Effector memory CD8-positive, alpha-beta T cell (primary cell): ENCODE results near the gene ZDHHC24.
A peak's percentile ranks its signal among the peaks of the same experiment; 100 is the strongest.

Experiments
- ATAC-seq: fragments of 150-1000 bp; cut with Tn5 transposase; replicated peaks from 2 replicates; pipeline ENCODE4 v1.10.0; 2021; ENCODE audit warnings: mild to moderate bottlenecking, moderate library complexity
- DNase-seq, 3 experiments: peaks; one replicate each; pipeline ENCODE4 v3.0.0; 2021
- H3K27ac Mint-ChIP-seq, 2 donors: one replicate each; pipeline ENCODE4 v1.8.0; 2022; ENCODE audit warnings: mild to moderate bottlenecking in 2 of 2, mixed read lengths in 2 of 2, moderate library complexity in 2 of 2
- H3K27me3 Mint-ChIP-seq, 2 donors: one replicate each; pipeline ENCODE4 v1.8.0; 2022; ENCODE audit warnings: mixed read lengths in 2 of 2
- H3K36me3 Mint-ChIP-seq: one replicate; pipeline ENCODE4 v1.8.0; 2022; ENCODE audit warnings: mild to moderate bottlenecking, moderate library complexity, mixed read lengths; ENCODE audit not compliant: insufficient read depth
- H3K4me1 Mint-ChIP-seq, 2 donors: one replicate each; pipeline ENCODE4 v1.8.0; 2022; ENCODE audit warnings: low read depth in 2 of 2, mixed read lengths in 2 of 2
- H3K4me3 Mint-ChIP-seq, 2 donors: one replicate each; pipeline ENCODE4 v1.8.0; 2022; ENCODE audit warnings: mild to moderate bottlenecking in 2 of 2, mixed read lengths in 2 of 2, moderate library complexity in 2 of 2
- H3K9me3 Mint-ChIP-seq, 2 donors: one replicate each; pipeline ENCODE4 v1.8.0; 2022; ENCODE audit warnings: mixed read lengths in 2 of 2

Gene ZDHHC24

GRCh38 chr11:66580803-66581202 lies 35.0 kb upstream of the ZDHHC24 start:
- no peak overlapping the region for H3K4me3 Mint-ChIP-seq
- ATAC-seq = no peak
- H3K9me3 Mint-ChIP-seq = peaks cover 0 to 7% of the 10 kb centered on the region in 2 donors
- H3K27me3 Mint-ChIP-seq = peaks cover 9 to 11% of the 10 kb centered on the region in 2 donors
- DNase-seq = no peak
- H3K27ac Mint-ChIP-seq = no peak overlapping the region
- no peaks in the 10 kb centered on the region for H3K36me3 Mint-ChIP-seq
- H3K4me1 Mint-ChIP-seq = peaks cover 5 to 6% of the 10 kb centered on the region in 2 donors

DNA sequence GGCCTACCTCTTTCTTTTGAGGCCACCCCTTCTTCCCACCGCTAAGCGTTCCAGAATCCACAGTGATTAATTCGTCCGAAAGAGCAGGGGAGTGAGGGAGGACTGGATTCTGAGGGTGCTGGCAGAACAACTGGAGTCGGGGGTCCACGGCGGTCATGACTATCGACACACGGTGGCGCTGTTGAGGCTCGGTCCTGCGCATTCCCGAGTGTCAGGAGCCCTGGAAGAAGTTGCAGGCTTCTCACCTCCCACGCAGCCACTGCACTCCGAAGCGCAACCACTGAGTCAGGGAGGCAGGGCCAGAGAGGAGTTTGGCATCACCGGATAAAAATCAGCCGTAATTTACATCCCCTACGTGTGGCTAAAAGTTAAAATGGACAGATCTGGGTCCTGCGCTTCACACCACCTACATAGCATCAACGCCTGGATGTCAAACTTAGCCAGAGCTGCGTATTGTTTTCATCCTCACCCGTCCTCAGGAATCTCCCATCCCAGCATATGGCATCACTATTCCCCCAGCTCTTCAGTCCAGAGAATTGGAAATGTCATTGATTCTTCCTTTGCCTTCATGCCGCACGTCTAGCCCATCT lies 33.3 kb upstream of the ZDHHC24 start:
- Mint-ChIP-seq H3K9me3 (peaks cover 0 to 7% of the 10 kb centered on the region in 2 donors), H3K4me3 (no peak overlapping the region), H3K36me3 (no peaks in the 10 kb centered on the region), H3K27me3 (peaks cover 26 to 28% of the 10 kb centered on the region in 2 donors), H3K4me1 (peaks cover 5 to 6% of the 10 kb centered on the region in 2 donors), H3K27ac (peak overlapping the region in 1 of 2 donors; percentile 20)
- peak; percentile 83 for ATAC-seq
- peak; percentile 70 to 76 (median 72) for DNase-seq

GRCh38 chr11:66570850-66571180 lies 25.0 kb upstream of the ZDHHC24 start:
- no peak overlapping the region for H3K27ac Mint-ChIP-seq
- H3K9me3 Mint-ChIP-seq = no peaks in the 10 kb centered on the region
- ATAC-seq = no peak
- H3K4me1 Mint-ChIP-seq = peaks cover 0 to 13% of the 10 kb centered on the region in 2 donors
- H3K36me3 Mint-ChIP-seq = no peaks in the 10 kb centered on the region
- no peak for DNase-seq
- no peak overlapping the region for H3K4me3 Mint-ChIP-seq
- H3K27me3 Mint-ChIP-seq = peaks cover 37 to 46% of the 10 kb centered on the region in 2 donors

DNA sequence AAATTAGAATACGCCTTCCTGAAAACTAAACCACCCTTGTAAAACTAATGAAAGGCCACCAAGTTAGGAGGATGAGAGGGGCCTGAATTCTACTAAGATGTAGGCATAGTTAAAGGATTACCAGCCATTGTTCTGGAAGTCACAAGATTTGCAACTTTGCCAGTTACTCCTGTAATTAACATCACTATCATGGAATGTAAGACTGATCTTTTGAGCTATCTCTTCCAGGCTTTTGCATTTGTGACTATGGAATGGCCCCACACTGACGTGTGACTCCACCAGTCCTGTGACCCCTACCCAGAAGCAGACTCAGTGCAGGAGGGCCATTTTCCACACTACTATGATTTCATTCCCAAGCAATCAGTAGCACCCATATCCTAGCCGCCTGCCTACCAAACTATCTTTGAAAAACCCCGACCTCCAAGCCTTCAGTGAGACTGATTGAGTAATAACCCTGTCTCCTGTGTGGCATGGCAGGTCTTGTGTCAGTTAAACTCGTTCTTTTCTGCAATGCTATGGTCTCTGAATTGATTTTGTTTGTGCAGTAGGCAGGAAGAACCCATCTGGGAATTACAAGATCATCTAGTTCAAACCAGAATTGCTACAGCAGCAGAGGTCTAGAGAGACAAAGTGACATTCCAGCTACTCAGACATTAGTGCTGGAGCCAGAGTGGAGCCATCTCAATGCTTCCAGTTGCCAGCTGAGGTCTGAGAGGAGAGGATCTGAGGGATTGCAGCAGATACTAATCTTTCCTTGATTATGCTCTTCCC lies 24.4 kb upstream of the ZDHHC24 start:
- Mint-ChIP-seq H3K9me3 (no peaks in the 10 kb centered on the region), H3K36me3 (no peaks in the 10 kb centered on the region), H3K27me3 (peaks cover 32 to 41% of the 10 kb centered on the region in 2 donors), H3K4me1 (peaks cover 0 to 13% of the 10 kb centered on the region in 2 donors), H3K27ac (no peak overlapping the region), H3K4me3 (no peak overlapping the region)
- DNase-seq = no peak
- no peak for ATAC-seq

DNA sequence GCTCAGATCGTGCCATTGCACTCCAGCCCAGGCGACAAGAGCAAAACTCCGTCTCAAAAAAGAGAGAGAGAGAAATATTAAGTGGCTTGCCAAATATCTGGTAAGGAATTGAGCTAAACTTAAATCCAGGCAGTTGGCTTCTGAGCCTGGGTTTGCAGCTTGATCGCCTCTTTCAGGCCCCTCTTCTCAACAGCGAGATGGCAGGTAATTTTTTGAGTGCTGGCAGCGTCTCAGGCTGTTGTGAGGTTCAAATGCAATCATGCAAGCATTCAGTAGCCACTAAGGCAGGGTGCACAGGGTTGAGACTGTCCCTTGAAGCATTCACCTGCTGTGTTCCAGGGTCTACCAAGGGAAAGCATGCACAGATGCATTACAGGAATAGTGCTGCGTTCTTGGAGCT lies 23.2 kb upstream of the ZDHHC24 start:
- Mint-ChIP-seq H3K4me1 (peaks cover 0 to 13% of the 10 kb centered on the region in 2 donors), H3K9me3 (no peaks in the 10 kb centered on the region), H3K27ac (no peak overlapping the region), H3K36me3 (no peaks in the 10 kb centered on the region), H3K27me3 (peaks cover 20 to 29% of the 10 kb centered on the region in 2 donors), H3K4me3 (peak overlapping the region in 1 of 2 donors; percentile 81)
- ATAC-seq (no peak), DNase-seq (no peak)

- Mint-ChIP-seq H3K4me1 (peaks cover 0 to 13% of the 10 kb centered on the region in 2 donors), H3K9me3 (no peaks in the 10 kb centered on the region), H3K4me3 (peak within 1 kb of the TSS; percentile 75 to 81), H3K27ac (no peak within 1 kb of the TSS), H3K36me3 (no peaks in the 10 kb centered on the region), H3K27me3 (peaks cover 14 to 21% of the 10 kb centered on the region in 2 donors)
- peak; percentile 95 for ATAC-seq
- peak; percentile 38 to 55 (median 54) for DNase-seq
Observed at GRCh38 chr11:66568124-66568916, 22.5 kb upstream of the ZDHHC24 start, which contains the start of gene CTSF. Gene CTSF, minus strand, starts transcription at chr11:66568606. Its CDS starts 120 bp downstream, at chr11:66568486.

- Mint-ChIP-seq H3K4me3 (peak overlapping the region; percentile 75 to 81), H3K27me3 (peaks cover 14 to 21% of the 10 kb centered on the region in 2 donors), H3K9me3 (no peaks in the 10 kb centered on the region), H3K4me1 (peaks cover 0 to 13% of the 10 kb centered on the region in 2 donors), H3K27ac (no peak overlapping the region), H3K36me3 (no peaks in the 10 kb centered on the region)
- DNase-seq (no peak), ATAC-seq (no peak)
Observed at GRCh38 chr11:66567787-66568123, 21.9 kb upstream of the ZDHHC24 start.

GRCh38 chr11:66566221-66566620 lies 20.4 kb upstream of the ZDHHC24 start:
- H3K36me3 Mint-ChIP-seq = no peaks in the 10 kb centered on the region

GRCh38 chr11:66564984-66565383 lies 19.1 kb upstream of the ZDHHC24 start:
- peaks cover 0 to 13% of the 10 kb centered on the region in 2 donors for H3K4me1 Mint-ChIP-seq
- no peak for DNase-seq
- H3K36me3 Mint-ChIP-seq = no peaks in the 10 kb centered on the region
- ATAC-seq = no peak
- no peaks in the 10 kb centered on the region for H3K9me3 Mint-ChIP-seq
- H3K4me3 Mint-ChIP-seq = no peak overlapping the region
- H3K27me3 Mint-ChIP-seq = peaks cover 5 to 9% of the 10 kb centered on the region in 2 donors
- H3K27ac Mint-ChIP-seq = peak overlapping the region in 1 of 2 donors; percentile 44

More at GRCh38 chr11:66566221-66566620, 20.4 kb upstream of the ZDHHC24 start:
- peak overlapping the region in 1 of 2 donors; percentile 40 for H3K4me3 Mint-ChIP-seq
- H3K9me3 Mint-ChIP-seq = no peaks in the 10 kb centered on the region
- peaks cover 14 to 21% of the 10 kb centered on the region in 2 donors for H3K27me3 Mint-ChIP-seq
- H3K27ac Mint-ChIP-seq = no peak overlapping the region
- peaks cover 0 to 13% of the 10 kb centered on the region in 2 donors for H3K4me1 Mint-ChIP-seq
- DNase-seq (no peak), ATAC-seq (no peak)

- Mint-ChIP-seq H3K27me3 (peaks cover 5 to 9% of the 10 kb centered on the region in 2 donors), H3K4me3 (no peak overlapping the region), H3K36me3 (no peaks in the 10 kb centered on the region), H3K9me3 (no peaks in the 10 kb centered on the region), H3K27ac (peak overlapping the region in 1 of 2 donors; percentile 44), H3K4me1 (peaks cover 0 to 13% of the 10 kb centered on the region in 2 donors)
- DNase-seq (no peak), ATAC-seq (no peak)
Observed at GRCh38 chr11:66564538-66564937, 18.7 kb upstream of the ZDHHC24 start.

GRCh38 chr11:66563832-66564231 lies 18.0 kb upstream of the ZDHHC24 start:
- DNase-seq (no peak), ATAC-seq (no peak)
- H3K27me3 Mint-ChIP-seq = peaks cover 4 to 9% of the 10 kb centered on the region in 2 donors
- H3K4me1 Mint-ChIP-seq = peaks cover 0 to 12% of the 10 kb centered on the region in 2 donors
- no peaks in the 10 kb centered on the region for H3K36me3 Mint-ChIP-seq
- no peaks in the 10 kb centered on the region for H3K9me3 Mint-ChIP-seq
- H3K4me3 Mint-ChIP-seq = no peak overlapping the region
- no peak overlapping the region for H3K27ac Mint-ChIP-seq

GRCh38 chr11:66562907-66563583 lies 17.2 kb upstream of the ZDHHC24 start:
- peaks cover 0 to 9% of the 10 kb centered on the region in 2 donors for H3K27me3 Mint-ChIP-seq
- no peak for ATAC-seq
- peaks cover 0 to 9% of the 10 kb centered on the region in 2 donors for H3K4me1 Mint-ChIP-seq
- H3K36me3 Mint-ChIP-seq = no peaks in the 10 kb centered on the region
- DNase-seq = no peak
- H3K4me3 Mint-ChIP-seq = no peak overlapping the region
- H3K27ac Mint-ChIP-seq = no peak overlapping the region
- no peaks in the 10 kb centered on the region for H3K9me3 Mint-ChIP-seq

DNA sequence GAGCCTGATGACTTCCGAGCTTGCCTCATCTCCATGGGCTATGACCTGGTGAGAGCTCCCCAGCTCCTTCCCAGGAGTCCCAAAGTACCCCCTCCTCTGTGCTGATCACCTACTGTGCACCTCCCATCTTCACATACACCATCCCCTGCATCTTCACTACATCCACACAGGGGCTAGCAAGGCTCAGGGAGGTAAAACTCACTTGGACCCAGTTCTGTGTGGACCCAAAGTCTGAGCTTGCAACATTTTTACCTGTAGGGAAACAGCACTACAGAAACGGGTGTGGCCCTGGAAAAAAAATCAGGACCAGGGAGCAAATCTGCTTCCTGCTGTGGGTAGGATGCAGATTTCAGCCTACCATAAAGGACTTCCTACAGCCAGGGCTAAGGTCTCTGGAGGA lies 16.4 kb upstream of the ZDHHC24 start:
- ATAC-seq (no peak), DNase-seq (no peak)
- Mint-ChIP-seq H3K4me1 (peaks cover 0 to 3% of the 10 kb centered on the region in 2 donors), H3K36me3 (no peaks in the 10 kb centered on the region), H3K27me3 (peaks cover 0 to 9% of the 10 kb centered on the region in 2 donors), H3K9me3 (no peaks in the 10 kb centered on the region), H3K27ac (no peak overlapping the region), H3K4me3 (no peak overlapping the region)
